NCI-H1092 treated with DMSO at 0.1 percent for 48 hours (cell line): ENCODE results near the gene LAMB4.

ENCODE experiments used
- DNase-seq: peaks from one replicate; lab custom pipeline; 2025; lab: John Stamatoyannopoulos, UW

Gene LAMB4

DNA sequence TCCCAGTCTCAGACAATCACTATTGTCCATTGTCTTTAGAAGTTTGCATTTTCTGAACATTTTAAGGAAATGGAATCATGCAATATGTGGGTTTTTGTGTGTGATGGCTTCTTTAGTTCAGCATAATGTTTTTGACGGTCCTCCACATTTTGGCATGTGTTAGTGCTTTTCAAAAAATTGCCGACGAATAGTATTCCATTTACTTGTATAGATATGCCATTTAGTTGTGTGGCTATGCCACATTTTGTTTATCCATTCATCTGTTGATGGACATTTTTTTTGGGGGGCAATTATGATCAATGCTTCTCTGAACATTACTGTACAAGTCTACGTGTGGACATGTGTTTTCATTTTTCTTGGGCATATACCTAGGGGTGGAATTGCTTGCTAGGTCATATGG is 12.0 kb upstream of the LAMB4 start:
- no peak for DNase-seq

DNA sequence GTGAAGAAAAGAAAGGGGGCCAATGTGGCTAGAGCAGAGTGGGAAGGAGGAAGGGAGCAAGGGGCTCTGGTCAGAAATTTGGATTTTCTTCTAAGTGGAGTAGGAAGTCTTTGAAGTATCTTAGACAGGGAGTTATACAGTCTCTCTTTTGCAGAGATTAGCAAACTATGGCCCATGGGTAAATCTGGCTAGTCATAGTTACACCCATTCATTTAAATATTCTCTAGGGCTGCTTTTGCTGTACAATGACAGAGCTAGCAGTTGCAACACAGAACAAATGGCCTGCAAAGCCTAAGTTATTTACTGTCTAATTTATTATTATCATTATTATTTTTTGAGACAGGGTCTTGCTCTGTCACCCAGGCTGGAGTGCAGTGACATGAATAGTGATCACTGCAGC is 10.5 kb upstream of the LAMB4 start:
- DNase-seq = no peak

DNA sequence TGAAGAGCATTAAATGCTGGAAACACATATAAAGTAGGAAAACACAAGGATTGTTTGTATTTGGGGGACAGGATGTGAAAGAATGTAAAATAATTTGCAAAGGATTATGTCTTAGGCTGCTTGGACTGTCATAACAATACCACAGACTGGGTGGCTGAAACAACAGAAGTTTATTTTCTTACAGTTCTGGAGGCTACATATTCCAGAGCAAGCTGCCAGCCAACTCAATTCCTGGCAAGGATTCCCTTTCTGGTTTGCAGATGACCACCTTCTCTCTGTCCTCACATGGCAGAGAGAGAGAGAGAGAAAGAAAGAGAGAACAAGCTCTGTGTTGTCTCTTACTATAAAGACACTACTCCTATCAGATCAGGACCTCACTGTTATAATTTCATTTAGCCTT is 8.8 kb upstream of the LAMB4 start:
- no peak for DNase-seq

DNA sequence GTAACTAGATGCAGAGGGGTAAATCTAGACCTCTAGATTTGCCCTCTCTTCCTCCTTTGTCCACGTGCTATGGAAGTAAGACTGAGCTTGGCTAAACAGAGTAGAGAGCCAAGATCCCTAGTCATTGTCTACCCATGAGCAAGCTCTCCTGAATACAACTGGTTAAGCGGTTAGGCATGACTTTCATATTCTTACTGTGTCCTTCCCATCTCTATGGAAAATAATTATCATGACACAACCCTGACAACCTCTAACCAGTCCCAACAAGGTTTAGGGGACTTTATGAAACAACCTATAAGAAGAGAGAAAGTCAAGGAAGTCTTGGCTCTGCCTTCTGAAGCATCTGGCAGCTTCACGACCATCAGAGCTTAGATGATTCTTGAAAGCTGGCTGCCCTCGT is 7.8 kb upstream of the LAMB4 start:
- no peak for DNase-seq

DNA sequence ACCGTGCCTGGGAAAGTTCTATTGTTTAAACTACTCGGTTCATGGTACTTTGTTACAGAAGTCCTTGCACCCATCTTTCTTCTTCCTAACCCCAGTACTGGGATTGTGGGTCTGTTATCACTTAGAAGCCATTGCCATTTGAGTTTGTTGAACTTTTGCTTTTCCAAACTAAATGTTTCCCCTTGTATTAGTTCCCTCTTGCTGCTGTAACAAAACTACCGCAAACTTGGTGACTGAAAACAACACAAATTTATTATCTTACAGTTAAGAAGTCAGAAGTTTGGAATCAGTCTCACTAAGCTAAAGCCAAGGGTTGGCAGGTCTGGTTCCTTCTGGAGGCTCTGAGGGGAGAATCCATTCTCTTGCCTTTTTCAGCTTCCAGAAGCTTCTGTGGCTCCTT is 6.9 kb upstream of the LAMB4 start:
- DNase-seq = no peak

DNA sequence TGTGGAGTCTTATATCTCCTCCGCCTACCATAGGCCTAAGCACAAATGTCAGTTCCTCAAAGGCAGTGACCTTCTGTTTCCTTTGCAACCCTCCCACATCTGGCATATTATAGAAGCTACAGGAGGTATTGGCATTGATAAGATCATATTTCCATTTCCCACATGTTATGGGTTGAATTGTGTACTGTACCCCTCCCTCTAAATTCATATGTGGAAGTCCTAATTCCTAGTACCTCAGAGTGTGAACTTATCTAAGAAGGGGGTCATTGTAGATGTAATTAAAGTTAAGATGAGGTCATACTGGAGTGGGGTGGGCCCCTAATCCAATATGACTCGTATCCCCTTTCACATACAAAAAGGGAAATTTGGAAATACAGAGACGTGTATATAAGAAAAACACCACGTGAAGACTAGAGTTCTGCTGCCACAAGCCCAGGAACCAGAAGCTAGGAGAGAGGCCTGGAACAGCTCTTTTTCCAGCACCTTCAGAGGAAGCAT is 6.1 kb upstream of the LAMB4 start:
- no peak for DNase-seq

DNA sequence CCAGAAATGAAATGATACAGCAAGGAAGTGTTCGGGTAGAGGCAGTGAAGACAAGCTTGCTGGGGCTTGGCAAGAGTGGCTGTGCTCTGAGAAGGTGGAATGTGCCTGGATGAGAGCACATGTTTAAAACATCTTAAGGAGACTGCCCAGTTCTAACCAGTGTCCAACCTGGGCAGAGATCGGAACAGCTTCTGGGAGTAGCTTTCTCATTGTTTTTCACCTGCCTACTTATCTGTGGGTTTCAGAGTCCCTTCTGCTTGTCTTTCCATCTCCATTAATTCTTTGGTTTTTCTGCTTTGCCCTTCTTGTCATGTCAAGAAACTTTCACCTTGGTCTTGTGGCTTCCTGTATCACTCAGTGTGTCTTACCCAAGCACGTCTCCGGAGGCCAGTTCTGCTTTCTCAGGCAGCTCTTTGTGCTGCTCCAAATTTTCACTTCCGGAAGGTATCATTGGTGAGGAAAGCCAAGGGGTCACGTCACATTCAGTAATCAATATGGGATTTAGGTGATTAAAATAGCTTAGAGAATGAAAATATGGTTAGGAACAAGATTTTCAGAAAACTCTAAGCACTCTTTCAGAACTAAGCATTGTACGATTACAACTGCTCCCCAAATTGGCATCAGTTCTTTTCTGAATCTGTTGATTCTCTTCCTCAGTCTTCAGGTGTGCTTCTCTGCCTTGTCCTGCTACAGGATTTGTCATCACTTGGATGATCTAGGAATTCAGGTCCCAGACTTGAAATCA is 5.5 kb upstream of the LAMB4 start:
- DNase-seq = no peak

DNA sequence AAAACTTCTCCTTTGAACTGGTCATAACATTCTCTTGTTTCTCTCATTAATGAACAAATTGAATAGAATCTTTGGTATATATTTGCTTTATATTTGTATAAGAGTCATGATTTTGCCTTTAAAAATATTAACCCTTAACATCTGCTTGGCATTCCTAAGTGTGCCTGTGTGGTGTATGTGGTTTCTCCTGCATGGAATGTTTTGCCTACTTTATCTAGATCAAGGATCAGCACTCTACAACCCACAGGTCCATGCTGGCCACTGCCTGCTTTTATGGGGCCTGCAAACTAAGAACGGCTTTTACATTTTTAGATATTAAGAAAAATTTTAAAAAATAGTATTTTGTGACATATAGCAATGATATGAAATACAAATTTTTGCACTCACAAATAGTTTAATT is 4.3 kb upstream of the LAMB4 start:
- no peak for DNase-seq

DNA sequence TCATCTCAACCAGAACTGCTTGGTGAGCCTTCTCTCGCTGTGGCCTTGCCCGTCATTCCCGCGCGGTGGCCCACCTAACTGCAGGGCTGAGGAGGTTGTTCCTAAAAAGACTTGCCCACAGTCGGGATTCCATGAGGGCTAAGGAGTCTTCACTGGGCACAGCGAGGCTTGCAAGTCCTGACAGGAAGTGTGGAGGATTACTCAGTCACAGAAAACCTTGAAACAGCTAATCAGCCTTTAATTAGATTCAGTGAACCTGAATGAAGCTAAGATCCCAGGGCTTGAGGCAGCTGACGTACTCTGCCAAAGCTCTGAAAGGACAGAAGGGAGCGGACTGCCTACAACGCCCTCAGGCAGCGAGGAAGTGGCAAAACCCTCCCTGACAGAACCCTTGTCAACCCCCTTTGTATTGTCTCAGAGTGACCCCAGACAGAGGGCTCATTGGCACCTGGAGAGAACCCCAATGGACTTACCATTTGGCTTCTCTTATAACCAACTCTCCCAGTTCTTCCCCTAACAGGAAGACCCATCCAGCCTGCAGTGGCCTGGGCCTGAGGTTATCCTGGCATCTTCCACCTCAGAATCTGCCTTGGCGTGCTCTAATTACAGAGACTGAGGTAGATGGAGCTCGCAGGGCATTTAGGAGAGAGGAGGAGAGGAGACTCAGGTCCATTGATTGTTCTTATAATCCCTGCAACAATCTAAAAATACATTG is 2.5 kb upstream of the LAMB4 start:
- DNase-seq = no peak

DNA sequence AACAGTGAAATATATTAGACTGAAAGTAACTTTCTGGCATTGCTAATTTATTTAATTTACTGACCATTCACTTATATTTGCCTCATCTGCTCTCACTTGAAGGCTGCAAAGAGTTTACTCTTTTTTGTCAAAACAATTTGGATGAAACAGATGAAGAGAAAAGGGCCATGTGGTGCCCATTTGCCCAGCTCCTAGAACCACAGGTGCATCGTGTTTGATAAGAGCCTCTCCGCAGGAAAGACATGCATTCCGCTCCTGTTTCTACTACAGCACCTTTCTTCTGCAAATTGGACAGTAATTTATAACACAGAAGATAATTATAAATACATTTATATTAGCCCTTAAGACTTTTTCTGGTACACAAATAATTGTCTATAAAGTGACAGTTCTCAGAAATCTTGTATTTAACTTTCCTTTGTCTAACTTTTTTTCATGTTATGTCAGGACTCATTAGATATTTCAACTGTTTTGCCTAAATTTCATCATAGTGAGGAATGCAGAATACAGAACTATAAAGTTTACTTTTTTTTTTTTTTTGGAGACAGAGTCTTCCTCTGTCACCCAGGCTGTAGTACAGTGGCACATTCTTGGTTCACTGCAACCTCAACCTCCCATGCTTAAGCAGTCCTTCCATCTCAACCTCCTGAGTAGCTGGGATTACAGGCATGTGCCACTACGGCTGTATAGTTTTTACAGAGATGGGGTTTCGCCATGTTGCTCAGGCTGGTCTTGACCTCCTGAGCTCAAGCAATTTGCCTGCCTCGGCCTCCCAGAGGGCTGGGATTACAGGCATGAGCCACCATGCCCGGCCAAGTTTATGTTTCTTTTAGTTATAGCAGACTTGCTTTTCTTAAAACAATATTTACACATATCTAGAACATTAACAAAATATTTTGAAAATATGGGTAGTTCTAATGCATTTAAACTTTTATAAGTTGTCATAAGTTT is 869 bp downstream of the LAMB4 start:
- DNase-seq = no peak

DNA sequence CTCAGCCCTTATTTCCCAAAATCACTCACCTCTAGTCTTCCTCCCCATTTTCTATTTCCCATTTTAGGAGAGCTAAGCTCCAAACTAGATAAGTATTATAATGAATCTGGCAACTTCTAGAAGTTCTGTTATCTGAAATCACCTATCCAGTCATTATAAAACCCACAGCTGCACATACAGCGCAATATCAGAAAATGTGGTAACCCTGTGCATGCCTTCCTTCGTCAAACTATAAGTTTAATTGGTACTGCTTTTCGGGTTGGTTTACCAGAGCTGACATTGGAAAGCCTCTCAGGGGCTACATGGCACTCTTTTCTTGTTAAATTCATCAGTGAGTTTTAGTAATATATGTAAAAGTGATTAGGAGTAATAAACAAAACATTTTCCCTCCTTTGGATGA is 1.6 kb downstream of the LAMB4 start:
- DNase-seq = no peak

DNA sequence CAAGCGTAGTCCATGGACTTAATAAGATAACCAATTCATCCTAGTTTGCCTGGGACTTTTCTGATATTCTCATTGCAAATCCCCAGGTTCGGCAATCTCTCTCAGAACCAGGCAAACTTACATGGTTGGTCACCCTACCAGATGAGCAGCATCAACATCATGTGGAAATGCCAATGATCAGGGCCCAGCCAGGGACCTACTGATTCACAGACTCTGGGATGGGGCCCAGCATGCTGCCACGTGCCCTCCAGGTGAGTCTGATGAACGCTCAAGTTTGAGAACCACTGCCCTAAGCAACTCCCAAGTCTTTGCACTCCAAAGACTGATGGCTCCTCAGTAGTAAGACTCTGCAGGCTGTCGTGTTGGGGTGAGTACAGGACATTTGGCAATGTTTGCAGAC is 2.7 kb downstream of the LAMB4 start:
- no peak for DNase-seq

DNA sequence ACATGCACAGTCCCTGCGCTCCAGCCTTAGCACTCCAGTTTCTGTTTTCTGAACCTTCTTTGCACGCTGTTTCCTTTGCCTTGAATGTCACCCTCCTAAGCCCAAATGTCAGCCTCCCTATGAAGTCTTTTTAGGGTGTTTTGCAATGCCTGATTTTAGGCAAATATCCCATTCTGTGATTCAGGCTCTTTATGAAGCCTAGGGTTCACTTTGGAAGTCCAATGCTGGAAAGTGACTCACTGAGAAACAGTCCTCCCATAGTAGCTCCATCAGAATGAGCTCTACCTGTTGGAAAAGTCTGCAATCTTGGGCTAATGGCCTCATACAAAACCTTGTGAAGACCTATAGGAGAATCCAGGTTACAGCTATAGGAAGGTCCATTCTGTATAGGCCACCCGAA is 5.3 kb downstream of the LAMB4 start:
- no peak for DNase-seq

DNA sequence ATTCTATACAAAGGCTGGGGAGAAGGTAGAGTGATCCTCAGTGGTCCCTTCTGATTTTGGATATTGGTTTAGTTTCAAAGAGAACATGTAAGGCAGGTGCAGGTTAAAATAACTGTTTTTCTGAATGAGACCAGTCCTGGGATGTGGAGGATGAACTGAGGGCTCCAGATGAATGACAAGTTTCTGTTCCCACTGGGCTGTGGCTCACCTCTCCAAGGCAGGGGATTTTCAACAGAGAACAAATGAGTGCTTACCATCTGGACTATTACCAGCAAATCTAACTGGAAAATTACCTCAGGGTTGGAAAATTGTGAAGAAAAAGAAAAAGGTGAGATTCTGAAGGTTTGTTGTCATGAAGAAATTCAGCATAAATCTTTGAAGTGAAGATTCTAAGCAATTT is 8.0 kb downstream of the LAMB4 start:
- no peak for DNase-seq

DNA sequence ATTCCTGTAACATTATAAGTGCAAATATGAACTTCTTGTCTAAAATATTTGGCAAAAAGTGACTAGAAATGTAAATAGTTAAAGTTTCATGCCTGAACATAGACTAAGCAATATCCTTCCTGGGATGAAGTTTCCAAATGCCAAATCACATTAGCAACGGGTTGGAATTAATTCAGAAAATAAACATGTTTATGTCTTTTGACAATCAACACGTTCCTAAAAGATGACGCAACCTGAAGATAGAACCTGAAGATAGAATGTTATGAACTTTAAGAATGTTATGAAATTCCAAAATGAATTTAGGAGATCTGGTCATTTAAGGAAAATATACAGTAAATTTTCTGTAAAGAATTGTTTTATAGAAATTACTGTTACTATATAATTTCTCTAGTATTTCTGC is 9.2 kb downstream of the LAMB4 start:
- DNase-seq = no peak

DNA sequence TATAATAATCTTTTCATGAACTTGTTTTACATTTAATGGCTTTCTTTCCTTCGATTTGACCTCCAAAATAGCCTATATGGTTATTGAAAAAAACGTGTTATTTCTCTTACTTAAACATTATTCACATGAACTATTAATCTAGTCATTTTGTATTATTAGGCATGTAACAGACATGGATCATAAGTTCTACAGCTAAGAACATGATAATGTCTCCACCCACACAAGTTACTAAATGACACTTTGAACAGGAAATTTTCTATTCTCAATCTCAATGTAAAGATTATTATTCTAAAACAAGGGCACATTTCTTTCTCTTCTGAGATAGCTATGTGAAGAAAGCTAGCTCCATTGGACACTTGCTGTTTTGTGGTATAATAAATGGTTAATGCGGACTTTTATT is 10.0 kb downstream of the LAMB4 start:
- no peak for DNase-seq

DNA sequence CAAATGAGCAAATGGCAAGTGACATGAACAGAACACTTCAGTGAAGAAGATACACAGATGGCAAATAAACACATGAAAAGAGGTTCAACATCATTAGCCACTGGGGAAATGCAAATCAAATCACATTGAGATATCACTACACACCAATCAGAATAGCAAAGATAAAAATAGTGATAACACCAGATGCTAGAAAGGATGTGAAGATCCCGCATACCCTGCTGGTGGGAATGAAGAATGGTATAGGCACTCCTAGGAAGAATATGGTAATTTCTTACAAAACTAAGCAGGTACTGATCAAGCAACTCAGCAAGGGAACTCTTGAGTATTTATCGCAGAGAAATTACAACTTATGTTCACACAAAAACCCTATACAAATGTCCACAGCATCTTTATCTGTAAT is 11.2 kb downstream of the LAMB4 start:
- no peak for DNase-seq

DNA sequence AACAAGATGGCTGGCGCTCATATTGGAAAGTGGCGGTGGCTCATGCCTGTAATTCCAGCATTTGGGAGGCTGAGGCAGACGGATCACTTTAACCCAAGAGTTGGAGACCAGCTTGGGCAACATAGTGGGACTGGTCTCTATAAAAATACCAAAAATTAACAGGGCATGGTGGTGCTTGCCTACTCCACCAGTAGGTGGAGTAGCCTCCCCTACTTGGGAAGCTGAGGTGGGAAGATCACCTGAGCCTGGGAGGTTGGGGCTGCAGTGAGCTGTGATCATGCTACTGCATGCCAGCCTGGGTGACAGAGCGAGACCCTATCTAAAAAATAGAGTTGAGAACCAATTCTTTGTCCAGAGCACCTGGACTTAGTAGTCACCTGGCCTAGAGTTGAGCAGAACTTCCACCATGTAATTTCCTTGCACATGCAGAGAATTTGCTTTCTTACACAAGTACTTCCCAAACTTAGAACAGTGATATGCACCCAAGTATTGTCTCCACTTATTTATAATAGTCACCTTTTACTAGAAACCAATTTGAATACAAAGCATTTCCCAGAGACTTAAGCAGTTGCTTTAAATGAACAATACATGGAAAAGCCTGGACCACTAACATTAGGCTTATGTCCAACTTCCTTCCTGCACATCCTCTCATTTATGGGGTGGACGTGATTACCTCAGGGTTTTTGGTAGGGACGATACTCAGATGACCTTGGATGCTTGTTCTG is 15.9 kb downstream of the LAMB4 start:
- DNase-seq = peak; percentile 6

DNA sequence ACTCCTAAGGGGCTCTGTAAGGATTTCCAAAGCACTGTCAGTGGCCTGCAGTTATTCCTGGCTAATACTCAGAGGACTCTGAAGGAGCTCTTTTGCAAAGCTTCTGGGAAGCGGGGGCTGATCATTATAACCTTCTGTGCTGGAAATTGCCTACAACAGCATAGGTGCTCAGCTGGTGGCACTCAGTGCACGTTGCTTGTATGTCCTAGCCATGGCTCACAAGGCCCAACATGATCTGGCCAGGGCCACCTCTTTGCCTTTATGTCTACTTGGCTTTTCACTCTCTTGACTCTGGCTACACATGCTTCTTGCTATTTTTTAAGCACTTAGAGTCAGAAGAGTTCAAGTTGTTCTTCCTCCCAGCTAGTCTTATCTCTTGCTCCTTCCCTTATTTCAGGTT is 17.5 kb downstream of the LAMB4 start:
- no peak for DNase-seq

DNA sequence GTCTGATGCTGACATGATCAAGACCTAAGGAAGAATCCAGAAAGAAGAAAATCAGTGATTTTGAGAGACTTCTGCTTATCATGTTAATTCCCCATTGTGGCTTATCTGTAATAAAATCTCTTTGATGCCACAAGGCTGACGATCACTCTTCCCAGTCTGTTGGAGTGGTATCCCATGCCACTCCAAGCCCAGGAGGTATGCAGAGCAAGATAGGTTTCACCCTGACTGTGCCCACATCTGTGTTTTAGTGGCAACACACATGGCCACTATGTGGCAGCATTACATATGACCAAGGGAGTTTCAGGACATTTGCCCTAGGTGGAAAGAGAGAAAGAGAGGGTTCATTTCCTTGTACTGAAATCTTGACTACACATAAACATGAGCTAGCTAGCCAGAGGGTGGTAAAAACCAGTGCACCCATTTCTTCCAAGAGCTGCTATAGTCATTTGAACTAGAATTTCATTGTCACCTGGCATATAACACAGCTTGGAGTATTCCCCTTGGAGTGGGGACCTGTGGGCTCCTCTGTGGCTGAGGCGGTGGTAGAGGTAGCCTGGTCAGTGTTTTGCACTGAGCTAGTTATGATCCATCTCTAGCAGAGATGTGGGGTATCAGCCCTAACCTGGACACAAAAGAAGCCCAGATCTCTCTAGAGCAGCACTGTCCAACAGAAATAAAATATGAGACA is 20.8 kb downstream of the LAMB4 start:
- DNase-seq = peak; percentile 55

DNA sequence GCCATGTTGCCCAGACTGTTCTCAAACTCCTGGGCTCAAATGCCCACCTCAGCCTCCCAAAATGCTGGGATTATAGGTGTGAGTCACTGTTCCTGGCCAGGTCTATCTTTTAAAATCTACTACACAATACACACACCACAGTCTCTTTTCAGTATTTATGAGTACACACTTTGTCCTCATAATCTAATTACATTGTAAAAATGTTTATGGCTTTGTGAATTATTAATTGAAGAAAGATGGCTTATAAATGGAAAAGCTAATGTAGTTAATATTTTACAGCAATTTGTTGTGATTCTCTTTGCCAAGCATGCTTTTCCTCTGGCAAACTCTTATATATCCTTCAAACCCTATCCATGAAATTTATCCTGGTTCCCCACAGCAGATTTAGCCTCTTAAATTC is 22.0 kb downstream of the LAMB4 start:
- no peak for DNase-seq
